Panc1 (cell line): ENCODE measurements around the gene GLI3.

Experiments
- CTCF ChIP-seq: fragments of 450-650 bp; IDR thresholded peaks from 2 replicates; pipeline ENCODE4 v1.5.1; 2017; ENCODE audit warnings: mild to moderate bottlenecking
- POLR2AphosphoS5 ChIP-seq: IDR thresholded peaks from 2 replicates; pipeline ENCODE4 v1.6.1; 2012; ENCODE audit warnings: mild to moderate bottlenecking, low read depth, low read length, moderate library complexity
- REST ChIP-seq, 2 experiments: IDR thresholded peaks; 2 replicates each; pipeline ENCODE4 v1.6.1; 2011 to 2012; ENCODE audit warnings: low read depth in 2 of 2, control low read depth in 1 of 2, low read length in 1 of 2, mild to moderate bottlenecking in 1 of 2, moderate library complexity in 1 of 2; ENCODE audit not compliant: insufficient read depth in 1 of 2
- SIN3A ChIP-seq: IDR thresholded peaks from 2 replicates; pipeline ENCODE4 v1.6.1; 2012; ENCODE audit warnings: low read depth, mild to moderate bottlenecking, low read length, moderate library complexity, borderline replicate concordance; ENCODE audit not compliant: insufficient read depth
- TCF7L2 ChIP-seq: IDR thresholded peaks from 2 replicates; pipeline ENCODE4 v1.6.1; 2011; ENCODE audit warnings: mild to moderate bottlenecking, low read depth, low read length, inconsistent platforms

- no peak for TF ChIP-seq CTCF
- no peak for TF ChIP-seq POLR2AphosphoS5
- TF ChIP-seq REST (IDR thresholded peaks at IDR 0.05; ENCODE audit: insufficient read depth in 1 of 2, low read depth in 2 of 2, low read length in 1 of 2) = no peak
- TF ChIP-seq SIN3A = no peak
- TF ChIP-seq TCF7L2 = no peak
These were observed 60.9 kb downstream of the GLI3 start for GRCh38 chr7:42175834-42176723.
